ENCODE measurements around the gene DNAH8.
"Not testable (repeated sequence)": the region's sequence is repeated elsewhere in the genome, so short reads cannot be mapped to it uniquely, and the experiment has no call there.

DNAH8 gene

GRCh38 chr6:38915205-38915925 is 200.3 kb downstream of the DNAH8 start:
- 97 to 100% methylated on average over 2 of the region's 2 CpGs for WGBS, 2 experiments
- Histone ChIP-seq H3K4me3 (ENCODE audit: insufficient read depth, low read depth, low read length) (no peak overlapping the region), H3K27ac (ENCODE audit: insufficient read depth, low read depth, low read length, poor library complexity, severe bottlenecking) (no peak overlapping the region), H3K27me3 (ENCODE audit: control insufficient read depth, insufficient read depth, low read length, poor library complexity, severe bottlenecking) (no peaks in the 10 kb centered on the region), H3K9me3 (ENCODE audit: control insufficient read depth, low read length) (no peaks in the 10 kb centered on the region), H3K36me3 (ENCODE audit: control insufficient read depth, insufficient read depth, low read length) (no peaks in the 10 kb centered on the region), H3K4me1 (ENCODE audit: control insufficient read depth, insufficient read depth, low read length) (no peaks in the 10 kb centered on the region)

DNA sequence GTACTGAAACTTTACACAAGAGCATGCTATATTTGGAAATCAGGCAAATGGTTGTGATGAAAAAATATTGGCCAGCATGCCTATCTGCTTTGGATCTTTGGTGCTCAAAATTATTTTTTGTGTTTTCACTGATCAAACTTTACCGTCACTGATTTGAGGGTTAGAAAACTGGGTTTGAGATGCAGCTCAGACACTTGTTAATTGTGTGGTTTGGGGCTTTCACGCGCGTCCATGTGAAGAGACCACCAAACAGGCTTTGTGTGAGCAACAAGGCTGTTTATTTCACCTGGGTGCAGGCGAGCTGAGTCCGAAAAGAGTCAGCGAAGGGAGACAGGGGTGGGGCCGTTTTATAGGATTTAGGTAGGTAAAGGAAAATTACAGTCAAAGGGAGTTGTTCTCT is 206.4 kb downstream of the DNAH8 start:
- H3K9me3 ChIP-seq (ENCODE audit: control insufficient read depth, low read length); H3K27me3 ChIP-seq (ENCODE audit: control insufficient read depth, insufficient read depth, low read length, poor library complexity, severe bottlenecking); H3K4me1 ChIP-seq (ENCODE audit: control insufficient read depth, insufficient read depth, low read length); H3K4me3 ChIP-seq (ENCODE audit: insufficient read depth, low read depth, low read length); H3K27ac ChIP-seq (ENCODE audit: insufficient read depth, low read depth, low read length, poor library complexity, severe bottlenecking); H3K36me3 ChIP-seq (ENCODE audit: control insufficient read depth, insufficient read depth, low read length): not testable (repeated sequence)
- WGBS, 2 experiments = 70 to 75% methylated on average over 8 of the region's 8 CpGs

- H3K9me3 ChIP-seq (ENCODE audit: control insufficient read depth, low read length) = no peaks in the 10 kb centered on the region
- 94 to 95% methylated on average over 6 to 7 of the region's 7 CpGs for WGBS, 2 experiments
- no peaks in the 10 kb centered on the region for H3K27me3 ChIP-seq (ENCODE audit: control insufficient read depth, insufficient read depth, low read length, poor library complexity, severe bottlenecking)
- no peak overlapping the region for H3K27ac ChIP-seq (ENCODE audit: insufficient read depth, low read depth, low read length, poor library complexity, severe bottlenecking)
- H3K36me3 ChIP-seq (ENCODE audit: control insufficient read depth, insufficient read depth, low read length) = no peaks in the 10 kb centered on the region
- no peaks in the 10 kb centered on the region for H3K4me1 ChIP-seq (ENCODE audit: control insufficient read depth, insufficient read depth, low read length)
- no peak overlapping the region for H3K4me3 ChIP-seq (ENCODE audit: insufficient read depth, low read depth, low read length)
Measured at GRCh38 chr6:38924791-38925509, 209.8 kb downstream of the DNAH8 start.

- no peaks in the 10 kb centered on the region for H3K27me3 ChIP-seq (ENCODE audit: control insufficient read depth, insufficient read depth, low read length, poor library complexity, severe bottlenecking)
- no peaks in the 10 kb centered on the region for H3K36me3 ChIP-seq (ENCODE audit: control insufficient read depth, insufficient read depth, low read length)
- H3K27ac ChIP-seq (ENCODE audit: insufficient read depth, low read depth, low read length, poor library complexity, severe bottlenecking) = no peak overlapping the region
- no peak overlapping the region for H3K4me3 ChIP-seq (ENCODE audit: insufficient read depth, low read depth, low read length)
- no peaks in the 10 kb centered on the region for H3K4me1 ChIP-seq (ENCODE audit: control insufficient read depth, insufficient read depth, low read length)
- H3K9me3 ChIP-seq (ENCODE audit: control insufficient read depth, low read length) = no peaks in the 10 kb centered on the region
- WGBS, 2 experiments = 100% methylated on average over 2 to 4 of the region's 5 CpGs
Measured at GRCh38 chr6:38929560-38929959, 214.4 kb downstream of the DNAH8 start.

DNA sequence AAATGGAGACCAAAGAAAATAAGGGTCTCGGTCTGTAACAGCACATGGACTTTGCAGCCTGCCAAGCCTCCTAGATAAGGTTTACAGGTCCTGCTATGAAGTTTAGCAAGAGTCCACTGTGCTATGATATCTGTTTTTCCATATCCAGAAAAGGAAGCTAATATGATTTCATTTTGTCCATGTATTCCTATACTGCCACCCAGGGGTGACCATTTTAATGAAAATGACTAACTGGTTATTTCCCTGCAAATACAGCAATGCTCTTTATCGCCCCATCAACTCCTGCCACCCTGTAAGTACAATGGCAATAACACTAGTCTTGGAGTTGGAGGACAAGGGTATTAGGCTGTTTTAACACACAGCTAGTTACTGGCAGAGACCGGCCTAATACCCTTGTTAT is 218.3 kb downstream of the DNAH8 start:
- Histone ChIP-seq H3K9me3 (ENCODE audit: control insufficient read depth, low read length) (no peaks in the 10 kb centered on the region), H3K27ac (ENCODE audit: insufficient read depth, low read depth, low read length, poor library complexity, severe bottlenecking) (no peak overlapping the region), H3K4me3 (ENCODE audit: insufficient read depth, low read depth, low read length) (no peak overlapping the region), H3K27me3 (ENCODE audit: control insufficient read depth, insufficient read depth, low read length, poor library complexity, severe bottlenecking) (no peaks in the 10 kb centered on the region), H3K36me3 (ENCODE audit: control insufficient read depth, insufficient read depth, low read length) (no peaks in the 10 kb centered on the region), H3K4me1 (ENCODE audit: control insufficient read depth, insufficient read depth, low read length) (no peaks in the 10 kb centered on the region)
- 96% methylated on average over 3 of the region's 3 CpGs for WGBS, 2 experiments

GRCh38 chr6:38935051-38935450 is 219.9 kb downstream of the DNAH8 start:
- H3K4me3 ChIP-seq (ENCODE audit: insufficient read depth, low read depth, low read length) = no peak overlapping the region
- no peaks in the 10 kb centered on the region for H3K4me1 ChIP-seq (ENCODE audit: control insufficient read depth, insufficient read depth, low read length)
- H3K27me3 ChIP-seq (ENCODE audit: control insufficient read depth, insufficient read depth, low read length, poor library complexity, severe bottlenecking) = no peaks in the 10 kb centered on the region
- no peaks in the 10 kb centered on the region for H3K36me3 ChIP-seq (ENCODE audit: control insufficient read depth, insufficient read depth, low read length)
- H3K9me3 ChIP-seq (ENCODE audit: control insufficient read depth, low read length) = no peaks in the 10 kb centered on the region
- H3K27ac ChIP-seq (ENCODE audit: insufficient read depth, low read depth, low read length, poor library complexity, severe bottlenecking) = no peak overlapping the region
- 97 to 100% methylated on average over 1 of the region's 1 CpG for WGBS, 2 experiments

DNA sequence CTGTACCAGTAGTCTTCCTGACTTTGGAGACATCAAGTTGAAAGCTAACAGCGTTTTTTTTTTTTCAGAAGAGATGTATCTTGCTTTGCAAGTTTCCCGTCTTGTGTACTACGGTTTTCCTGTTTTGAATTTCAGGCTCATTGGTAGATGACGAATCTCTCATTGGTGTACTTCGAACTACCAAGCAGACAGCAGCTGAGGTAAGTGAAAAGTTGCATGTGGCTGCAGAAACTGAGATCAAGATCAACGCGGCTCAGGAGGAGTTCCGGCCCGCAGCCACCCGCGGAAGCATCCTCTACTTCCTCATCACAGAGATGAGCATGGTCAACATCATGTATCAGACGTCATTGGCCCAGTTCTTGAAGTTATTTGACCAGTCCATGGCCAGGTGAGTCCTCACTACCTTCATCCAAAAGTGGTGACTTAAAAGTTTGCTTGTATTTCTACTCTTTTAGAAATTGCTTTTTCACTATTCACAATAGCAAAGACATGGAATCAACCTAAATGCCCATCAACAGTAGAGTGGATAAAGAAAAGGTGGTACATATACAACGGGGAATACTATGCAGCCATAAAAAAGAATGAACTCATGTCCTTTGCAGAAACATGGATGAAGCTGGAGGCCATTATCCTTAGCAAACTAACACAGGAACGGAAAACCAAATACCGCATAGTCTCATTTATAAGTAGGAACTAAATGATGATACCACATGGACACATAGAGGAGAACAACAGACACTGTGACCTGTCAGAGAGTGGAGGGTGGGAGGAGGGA is 222.9 kb downstream of the DNAH8 start:
- H3K4me1 ChIP-seq (ENCODE audit: control insufficient read depth, insufficient read depth, low read length) = no peaks in the 10 kb centered on the region
- no peak overlapping the region for H3K4me3 ChIP-seq (ENCODE audit: insufficient read depth, low read depth, low read length)
- H3K9me3 ChIP-seq (ENCODE audit: control insufficient read depth, low read length) = no peaks in the 10 kb centered on the region
- no peak overlapping the region for H3K27ac ChIP-seq (ENCODE audit: insufficient read depth, low read depth, low read length, poor library complexity, severe bottlenecking)
- 93 to 95% methylated on average over 15 of the region's 15 CpGs for WGBS, 2 experiments
- H3K27me3 ChIP-seq (ENCODE audit: control insufficient read depth, insufficient read depth, low read length, poor library complexity, severe bottlenecking) = no peaks in the 10 kb centered on the region
- H3K36me3 ChIP-seq (ENCODE audit: control insufficient read depth, insufficient read depth, low read length) = no peaks in the 10 kb centered on the region

GRCh38 chr6:38938741-38939140 is 223.6 kb downstream of the DNAH8 start:
- Histone ChIP-seq H3K4me1 (ENCODE audit: control insufficient read depth, insufficient read depth, low read length) (no peaks in the 10 kb centered on the region), H3K27me3 (ENCODE audit: control insufficient read depth, insufficient read depth, low read length, poor library complexity, severe bottlenecking) (no peaks in the 10 kb centered on the region), H3K27ac (ENCODE audit: insufficient read depth, low read depth, low read length, poor library complexity, severe bottlenecking) (no peak overlapping the region), H3K9me3 (ENCODE audit: control insufficient read depth, low read length) (no peaks in the 10 kb centered on the region), H3K36me3 (ENCODE audit: control insufficient read depth, insufficient read depth, low read length) (no peaks in the 10 kb centered on the region), H3K4me3 (ENCODE audit: insufficient read depth, low read depth, low read length) (no peak overlapping the region)
- WGBS, 2 experiments = 88 to 91% methylated on average over 2 to 3 of the region's 3 CpGs

DNA sequence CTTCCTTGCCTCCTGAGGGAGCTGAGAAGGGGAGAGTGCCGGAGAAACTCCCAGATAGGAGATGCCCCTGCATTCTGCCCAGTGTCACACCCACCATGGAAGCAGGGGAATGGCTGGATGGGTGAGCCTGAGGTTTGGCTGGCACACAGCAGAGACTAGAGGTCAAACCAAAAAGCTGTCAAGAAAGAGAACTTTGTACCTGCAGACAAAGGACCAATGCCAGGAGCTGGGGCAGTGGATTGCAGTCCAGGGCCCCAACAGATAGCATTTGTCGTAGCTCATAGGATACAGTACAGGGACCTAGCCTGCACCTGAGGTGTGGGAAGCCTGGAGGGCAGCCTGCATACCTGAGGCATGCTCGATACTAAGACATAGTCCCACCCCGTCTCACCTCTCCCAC is 227.3 kb downstream of the DNAH8 start:
- Histone ChIP-seq H3K27me3 (ENCODE audit: control insufficient read depth, insufficient read depth, low read length, poor library complexity, severe bottlenecking) (no peaks in the 10 kb centered on the region), H3K4me1 (ENCODE audit: control insufficient read depth, insufficient read depth, low read length) (no peaks in the 10 kb centered on the region), H3K27ac (ENCODE audit: insufficient read depth, low read depth, low read length, poor library complexity, severe bottlenecking) (no peak overlapping the region), H3K9me3 (ENCODE audit: control insufficient read depth, low read length) (no peaks in the 10 kb centered on the region), H3K4me3 (ENCODE audit: insufficient read depth, low read depth, low read length) (no peak overlapping the region), H3K36me3 (ENCODE audit: control insufficient read depth, insufficient read depth, low read length) (no peaks in the 10 kb centered on the region)
- 79 to 98% methylated on average over 3 of the region's 4 CpGs for WGBS, 2 experiments

DNA sequence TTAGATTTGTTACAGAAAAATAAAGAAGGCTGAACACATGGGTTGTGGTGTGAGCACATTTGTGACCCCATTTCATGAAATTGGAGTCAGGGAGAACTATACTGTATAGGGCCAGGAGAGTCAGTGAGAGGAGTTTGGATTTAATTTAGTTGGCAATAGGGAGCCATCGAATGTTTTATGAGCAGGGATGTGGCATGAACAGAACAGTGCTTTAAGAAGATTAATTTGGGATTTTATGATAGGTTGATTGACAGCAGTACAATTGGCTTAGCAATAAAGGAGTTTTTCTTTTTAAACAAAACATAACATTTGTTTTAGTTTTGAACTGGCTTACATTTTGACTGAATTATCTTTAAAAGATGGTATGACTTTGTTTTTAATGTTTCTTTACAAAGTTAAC is 227.9 kb downstream of the DNAH8 start:
- Histone ChIP-seq H3K4me3 (ENCODE audit: insufficient read depth, low read depth, low read length) (no peak overlapping the region), H3K9me3 (ENCODE audit: control insufficient read depth, low read length) (no peaks in the 10 kb centered on the region), H3K27ac (ENCODE audit: insufficient read depth, low read depth, low read length, poor library complexity, severe bottlenecking) (no peak overlapping the region), H3K36me3 (ENCODE audit: control insufficient read depth, insufficient read depth, low read length) (no peaks in the 10 kb centered on the region), H3K4me1 (ENCODE audit: control insufficient read depth, insufficient read depth, low read length) (no peaks in the 10 kb centered on the region), H3K27me3 (ENCODE audit: control insufficient read depth, insufficient read depth, low read length, poor library complexity, severe bottlenecking) (no peaks in the 10 kb centered on the region)
- 93 to 96% methylated on average over 1 of the region's 1 CpG for WGBS, 2 experiments

All from ectodermal cell (in vitro differentiated cells).